IMR-90 (cell line): ENCODE results near the gene DGAT2. TPM values are rescaled to one million over a fixed set of nuclear protein-coding genes. Genes with fewer than 3 reads are reported as not detected.

ENCODE experiments used
- ATAC-seq: fragments of 200-7000 bp; cut with Tn5 transposase; 2 replicates; pipeline ENCODE4 v1.9.1; 2020; ENCODE audit warnings: low read depth, mild to moderate bottlenecking, moderate library complexity
- BruUV-seq: library from RNA; stranded (reverse); fragments of 400-500 nt; replicated peaks from 2 replicates; lab custom pipeline; 2021; lab: Mats Ljungman, UMichigan
- CTCF ChIA-PET: fragments of 300-600 bp; formaldehyde crosslinking; extraction: SDS; loops from one replicate; lab custom pipeline; 2021; ENCODE audit warnings: antibody characterized with exemption; lab: Yijun Ruan, JAX
- POLR2A ChIA-PET: fragments of 300-600 bp; sonication (Branson Sonifier 250); formaldehyde crosslinking; loops from one replicate; lab custom pipeline; 2022; ENCODE audit warnings: antibody characterized with exemption; ENCODE audit not compliant: unreplicated experiment; lab: Charles Lee
- DNase-seq: peaks from one replicate; pipeline ENCODE4 v3.0.0; 2013
- H2AFZ ChIP-seq: replicated peaks from 2 replicates; pipeline ENCODE3; 2013; ENCODE audit warnings: low read length, mild to moderate bottlenecking; ENCODE audit not compliant: poor library complexity
- H2AK5ac ChIP-seq: 2 replicates; pipeline ENCODE4 v1.6.1; 2013; ENCODE audit warnings: low read depth, low read length, inconsistent platforms
- H2AK9ac ChIP-seq: replicated peaks from 2 replicates; pipeline ENCODE3; 2013; ENCODE audit warnings: mild to moderate bottlenecking, low read depth, low read length, moderate library complexity; ENCODE audit not compliant: poor library complexity
- H2BK120ac ChIP-seq: 2 replicates; pipeline ENCODE4 v1.6.1; 2013; ENCODE audit warnings: low read depth, low read length, inconsistent platforms
- H2BK15ac ChIP-seq: 3 replicates; pipeline ENCODE4 v1.6.1; 2013; ENCODE audit warnings: low read depth, low read length, inconsistent platforms
- H2BK20ac ChIP-seq: 2 replicates; pipeline ENCODE4 v1.6.1; 2013; ENCODE audit warnings: low read depth, mild to moderate bottlenecking, inconsistent platforms, low read length, moderate library complexity
- H2BK5ac ChIP-seq: 2 replicates; pipeline ENCODE4 v1.6.1; 2013; ENCODE audit warnings: mild to moderate bottlenecking, low read depth, low read length, inconsistent platforms; ENCODE audit not compliant: poor library complexity, severe bottlenecking
- H3K14ac ChIP-seq: replicated peaks from 2 replicates; pipeline ENCODE4 v1.6.1; 2013; ENCODE audit warnings: low read depth, low read length, inconsistent platforms
- H3K18ac ChIP-seq: 2 replicates; pipeline ENCODE4 v1.6.1; 2013; ENCODE audit warnings: low read depth, low read length, control low read depth
- H3K23ac ChIP-seq: 2 replicates; pipeline ENCODE4 v1.6.1; 2013; ENCODE audit warnings: low read depth, low read length, inconsistent platforms
- H3K27ac ChIP-seq: 2 replicates; pipeline ENCODE4 v1.5.1; 2013; ENCODE audit warnings: mild to moderate bottlenecking, control low read depth, low read length; ENCODE audit not compliant: insufficient read depth
- H3K27me3 ChIP-seq: 2 replicates; pipeline ENCODE4 v1.6.1; 2013; ENCODE audit warnings: low read length; ENCODE audit not compliant: control insufficient read depth, insufficient read depth
- H3K36me3 ChIP-seq: 2 replicates; pipeline ENCODE4 v1.6.1; 2013; ENCODE audit warnings: low read length, mixed read lengths; ENCODE audit not compliant: control insufficient read depth, insufficient read depth
- H3K4ac ChIP-seq: 2 replicates; pipeline ENCODE4 v1.6.1; 2013; ENCODE audit warnings: low read depth, low read length, inconsistent platforms
- H3K4me1 ChIP-seq: 2 replicates; pipeline ENCODE4 v1.6.1; 2013; ENCODE audit warnings: low read length, mixed read lengths; ENCODE audit not compliant: control insufficient read depth, insufficient read depth
- H3K4me2 ChIP-seq: 2 replicates; pipeline ENCODE4 v1.6.1; 2013; ENCODE audit warnings: low read depth, mild to moderate bottlenecking, control low read depth, low read length, moderate library complexity
- H3K4me3 ChIP-seq: 2 replicates; pipeline ENCODE4 v1.5.1; 2013; ENCODE audit warnings: low read depth, mild to moderate bottlenecking, control low read depth, low read length, moderate library complexity; ENCODE audit not compliant: insufficient read depth
- H3K56ac ChIP-seq: 2 replicates; pipeline ENCODE4 v1.6.1; 2013; ENCODE audit warnings: low read length, inconsistent platforms; ENCODE audit not compliant: insufficient read depth; ENCODE audit errors: extremely low read depth
- H3K79me1 ChIP-seq, 2 experiments: 2 replicates each; pipeline ENCODE4 v1.6.1; 2013; ENCODE audit warnings: low read length in 2 of 2, inconsistent platforms in 1 of 2, low read depth in 1 of 2
- H3K9ac ChIP-seq: 2 replicates; pipeline ENCODE4 v1.6.1; 2013; ENCODE audit warnings: low read depth, low read length, control low read depth
- H3K9me1 ChIP-seq: 2 replicates; pipeline ENCODE4 v1.6.1; 2013; ENCODE audit warnings: low read length, inconsistent platforms; ENCODE audit not compliant: insufficient read depth
- H3K9me3 ChIP-seq: 2 replicates; pipeline ENCODE4 v1.6.1; 2013; ENCODE audit warnings: low read length; ENCODE audit not compliant: control insufficient read depth, insufficient read depth
- H4K20me1 ChIP-seq: 2 replicates; pipeline ENCODE4 v1.6.1; 2013; ENCODE audit warnings: low read length, inconsistent platforms; ENCODE audit not compliant: insufficient read depth
- H4K5ac ChIP-seq: 2 replicates; pipeline ENCODE4 v1.6.1; 2013; ENCODE audit warnings: mild to moderate bottlenecking, low read depth, low read length, control low read depth
- H4K8ac ChIP-seq, 2 experiments: 2 replicates each; pipeline ENCODE4 v1.6.1; 2013; ENCODE audit warnings: low read depth in 2 of 2, low read length in 2 of 2, control low read depth in 1 of 2, inconsistent platforms in 1 of 2
- H4K91ac ChIP-seq: 2 replicates; pipeline ENCODE4 v1.6.1; 2013; ENCODE audit warnings: low read depth, low read length, inconsistent platforms; ENCODE audit not compliant: insufficient read depth
- BHLHE40 ChIP-seq: fragments of 150-350 bp; IDR thresholded peaks from 2 replicates; pipeline ENCODE4 v1.6.1; 2016; ENCODE audit warnings: mild to moderate bottlenecking, low read depth, low read length
- SMC3 ChIP-seq: fragments of 150-350 bp; IDR thresholded peaks from 2 replicates; pipeline ENCODE4 v1.6.1; 2016; ENCODE audit warnings: low read depth, mild to moderate bottlenecking, antibody characterized with exemption, low read length, moderate library complexity
- WGBS, 2 experiments: methylation state at CpG; one replicate each; pipeline versions ENCODE4 v1.1.5 to v1.1.7; 2013; ENCODE audit warnings: missing lambda C conversion rate in 2 of 2; ENCODE audit not compliant: insufficient read length in 1 of 2; ENCODE audit errors: extremely low coverage in 2 of 2; 5-methylcytosine and 5-hydroxymethylcytosine counted together
- dilution Hi-C: fragments of 300-500 bp; cut with HindIII; formaldehyde crosslinking; loops from one replicate; pipeline ENCODE4 v1.14.3; 2018; ENCODE audit warnings: low sequenced_read_pairs; ENCODE audit not compliant: unreplicated experiment
- in situ Hi-C: fragments of 300-500 bp; cut with MboI; formaldehyde crosslinking; loops from 3 replicates; pipeline ENCODE4 v1.14.3; 2019; ENCODE audit warnings: low sequenced_read_pairs, inconsistent platforms, mixed read lengths
- intact Hi-C: fragments of 100-400 bp; cut with micrococcal nuclease; formaldehyde crosslinking; loops from 2 replicates; pipeline ENCODE4 v1.10.0; 2022
- polyA plus RNA-seq, 3 experiments: library from polyadenylated mRNA; depleted of rRNA; stranded (reverse); fragments of >200 nt; gene quantifications; 2 replicates each; pipeline ENCODE4 v1.2.3, GENCODE V29; 2012; ENCODE audit warnings: low replicate concordance in 1 of 3
- total RNA-seq: library from RNA; depleted of rRNA; stranded (reverse); fragments of >200 nt; gene quantifications from 2 replicates; pipeline ENCODE4 v1.2.3, GENCODE V29; 2012
- TF ChIP-seq, protein P1 (sequence below): fragments of 150-350 bp; IDR thresholded peaks from 2 replicates; pipeline ENCODE4 v1.6.1; 2016; ENCODE audit warnings: low read depth, mild to moderate bottlenecking, low read length, moderate library complexity, borderline replicate concordance
- TF ChIP-seq, protein P2 (sequence below): fragments of 150-350 bp; IDR thresholded peaks from 2 replicates; pipeline ENCODE4 v1.6.1; 2017; ENCODE audit warnings: mild to moderate bottlenecking, antibody characterized with exemption, low read length, low read depth

Gene DGAT2
- total and polyA plus RNA-seq, 2 of the 4 experiments (the other 2 are of a cell fraction), result 2.3 to 2.4 TPM

DNA sequence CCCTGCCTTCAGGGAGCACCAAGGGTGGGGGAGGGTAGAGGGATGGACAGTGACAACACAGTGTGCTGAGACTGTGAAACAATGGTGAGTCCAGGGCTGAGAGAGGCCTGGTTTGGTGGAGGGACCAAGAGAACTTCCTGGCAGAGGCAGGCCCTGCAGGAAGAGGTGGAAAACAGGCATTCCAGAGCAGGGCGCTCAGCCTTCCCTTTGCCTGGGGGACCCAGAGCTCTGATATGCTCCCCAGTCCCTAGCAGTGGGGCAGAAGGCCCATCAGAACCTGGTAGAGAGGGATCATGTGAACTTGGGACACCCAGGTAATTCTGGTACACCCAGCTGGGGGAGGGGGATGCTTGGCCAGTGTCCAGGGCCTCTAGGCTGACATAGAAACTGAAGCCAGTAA is 29.2 kb downstream of the DGAT2 start:
- H3K4me2 ChIP-seq, result no peak overlapping the region
- peak overlapping the region; percentile 89 for H2AFZ ChIP-seq
- peak overlapping the region; percentile 77 for H3K14ac ChIP-seq
- ChIA-PET CTCF (no interaction called here), POLR2A (no interaction called here)
- H3K23ac ChIP-seq, result no peak overlapping the region
- peak overlapping the region; percentile 65; the same call in 1 of the 2 replicates for H4K5ac ChIP-seq
- no peak overlapping the region for H3K18ac ChIP-seq
- no peak overlapping the region for H2BK15ac ChIP-seq
- H2BK120ac ChIP-seq, result peak overlapping the region; percentile 61
- H4K91ac ChIP-seq, result no peak overlapping the region; the same call in 1 of the 2 replicates
- DNase-seq (peak; percentile 16), ATAC-seq (peak; percentile 73)
- peaks cover 2% of the 10 kb centered on the region for H3K4me1 ChIP-seq
- H4K20me1 ChIP-seq, result no peaks in the 10 kb centered on the region
- H2AK9ac ChIP-seq, result peak overlapping the region; percentile 81
- peak overlapping the region; percentile 49 to 83; a peak in 3 of 4 replicates for H4K8ac ChIP-seq
- no peak overlapping the region for H3K27ac ChIP-seq
- TF ChIP-seq, protein P1, sequence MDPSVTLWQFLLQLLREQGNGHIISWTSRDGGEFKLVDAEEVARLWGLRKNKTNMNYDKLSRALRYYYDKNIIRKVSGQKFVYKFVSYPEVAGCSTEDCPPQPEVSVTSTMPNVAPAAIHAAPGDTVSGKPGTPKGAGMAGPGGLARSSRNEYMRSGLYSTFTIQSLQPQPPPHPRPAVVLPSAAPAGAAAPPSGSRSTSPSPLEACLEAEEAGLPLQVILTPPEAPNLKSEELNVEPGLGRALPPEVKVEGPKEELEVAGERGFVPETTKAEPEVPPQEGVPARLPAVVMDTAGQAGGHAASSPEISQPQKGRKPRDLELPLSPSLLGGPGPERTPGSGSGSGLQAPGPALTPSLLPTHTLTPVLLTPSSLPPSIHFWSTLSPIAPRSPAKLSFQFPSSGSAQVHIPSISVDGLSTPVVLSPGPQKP, result no peak
- TF ChIP-seq, protein P2, sequence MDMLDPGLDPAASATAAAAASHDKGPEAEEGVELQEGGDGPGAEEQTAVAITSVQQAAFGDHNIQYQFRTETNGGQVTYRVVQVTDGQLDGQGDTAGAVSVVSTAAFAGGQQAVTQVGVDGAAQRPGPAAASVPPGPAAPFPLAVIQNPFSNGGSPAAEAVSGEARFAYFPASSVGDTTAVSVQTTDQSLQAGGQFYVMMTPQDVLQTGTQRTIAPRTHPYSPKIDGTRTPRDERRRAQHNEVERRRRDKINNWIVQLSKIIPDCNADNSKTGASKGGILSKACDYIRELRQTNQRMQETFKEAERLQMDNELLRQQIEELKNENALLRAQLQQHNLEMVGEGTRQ, result no peak
- TF ChIP-seq BHLHE40 (no peak), SMC3 (no peak)
- H3K9me1 ChIP-seq, result peaks cover 3% of the 10 kb centered on the region; the same call in 1 of the 2 replicates
- BruUV-seq, result no TSS peak
- H3K36me3 ChIP-seq, result no peaks in the 10 kb centered on the region
- dilution Hi-C loops, result no loop called here
- no CpG with 5 or more reads among the region's 1 CpG for WGBS, 2 experiments
- H3K56ac ChIP-seq, result no peak overlapping the region
- in situ Hi-C loops, result no loop called here
- no peak overlapping the region for H3K9ac ChIP-seq
- H2BK5ac ChIP-seq, result peak overlapping the region; percentile 40
- no peak overlapping the region for H2AK5ac ChIP-seq
- intact Hi-C loops, result no loop called here
- H3K27me3 ChIP-seq, result peaks cover 8% of the 10 kb centered on the region
- 0 out of 2 replicates have a peak overlapping the region, but pooled peaks have one; percentile 10 for H2BK20ac ChIP-seq
- H3K4me3 ChIP-seq, result no peak overlapping the region
- no peaks in the 10 kb centered on the region for H3K9me3 ChIP-seq
- H3K79me1 ChIP-seq, result no peaks in the 10 kb centered on the region
- peak overlapping the region; percentile 66 for H3K4ac ChIP-seq
